ENCODE measurements around the gene CACNA1D. TPM values are rescaled to one million over a fixed set of nuclear protein-coding genes. Genes with fewer than 3 reads are reported as not detected.

Gene CACNA1D
- total RNA-seq, 5 donors from 2014 or later (not counting 1 experiment from before 2014, with no cell fraction given): 0.09 to 0.47 (median 0.34) TPM; not detected in 1

- Mint-ChIP-seq H3K4me3 (no peak overlapping the region), H3K4me1 (no peaks in the 10 kb centered on the region), H3K27me3 (peaks cover 25 to 42% of the 10 kb centered on the region in 2 donors), H3K27ac (no peak overlapping the region), H3K9me3 (no peaks in the 10 kb centered on the region), H3K36me3 (no peaks in the 10 kb centered on the region)
- peaks cover 0 to 19% of the 10 kb centered on the region in 2 experiments for H3K27me3 ChIP-seq (replicated peaks in 1 of 2; ENCODE audit: control insufficient read depth in 2 of 2, extremely low read depth in 1 of 2, insufficient read depth in 2 of 2, low read length in 1 of 2)
- no peak for ATAC-seq (replicated peaks in 1 of 4)
- no peaks in the 10 kb centered on the region for H3K36me3 ChIP-seq (ENCODE audit: control insufficient read depth in 2 of 2, extremely low read depth in 1 of 2, insufficient read depth in 1 of 2, low read length in 1 of 2)
- no peak for DNase-seq
- H3K4me3 ChIP-seq (ENCODE audit: control insufficient read depth in 1 of 2, extremely low read depth in 1 of 2, low read length in 1 of 2): no peak overlapping the region
- H3K27ac ChIP-seq (ENCODE audit: low read length): no peak overlapping the region
- WGBS (ENCODE audit: insufficient coverage): 83% methylated on average over 2 of the region's 7 CpGs
- H3K9me3 ChIP-seq: no peaks in the 10 kb centered on the region
- ChIA-PET CTCF (no interaction called here), POLR2A (no interaction called here)
- no peaks in the 10 kb centered on the region for H3K4me1 ChIP-seq (ENCODE audit: control insufficient read depth in 1 of 2, extremely low read depth in 1 of 2, insufficient read depth in 2 of 2, low read length in 2 of 2)
Observed at GRCh38 chr3:53616971-53617892, 122.8 kb downstream of the CACNA1D start.

GRCh38 chr3:53617893-53618523, 123.6 kb downstream of the CACNA1D start:
- Mint-ChIP-seq H3K4me1 (no peaks in the 10 kb centered on the region), H3K36me3 (no peaks in the 10 kb centered on the region), H3K27me3 (peaks cover 25 to 42% of the 10 kb centered on the region in 2 donors), H3K9me3 (no peaks in the 10 kb centered on the region), H3K4me3 (no peak overlapping the region), H3K27ac (no peak overlapping the region)
- Histone ChIP-seq H3K27me3 (replicated peaks in 1 of 2; ENCODE audit: control insufficient read depth in 2 of 2, extremely low read depth in 1 of 2, insufficient read depth in 2 of 2, low read length in 1 of 2) (peaks cover 0 to 19% of the 10 kb centered on the region in 2 experiments), H3K27ac (ENCODE audit: low read length) (no peak overlapping the region), H3K9me3 (no peaks in the 10 kb centered on the region), H3K4me3 (ENCODE audit: control insufficient read depth in 1 of 2, extremely low read depth in 1 of 2, low read length in 1 of 2) (no peak overlapping the region), H3K4me1 (ENCODE audit: control insufficient read depth in 1 of 2, extremely low read depth in 1 of 2, insufficient read depth in 2 of 2, low read length in 2 of 2) (no peaks in the 10 kb centered on the region), H3K36me3 (ENCODE audit: control insufficient read depth in 2 of 2, extremely low read depth in 1 of 2, insufficient read depth in 1 of 2, low read length in 1 of 2) (no peaks in the 10 kb centered on the region)
- ATAC-seq (replicated peaks in 1 of 4) (no peak), DNase-seq (no peak)
- CTCF ChIA-PET: no interaction called here
- POLR2A ChIA-PET: no interaction called here
- WGBS (ENCODE audit: insufficient coverage): 90% methylated on average over 7 of the region's 8 CpGs

- Histone ChIP-seq H3K27ac (ENCODE audit: low read length) (no peak overlapping the region), H3K36me3 (ENCODE audit: control insufficient read depth in 2 of 2, extremely low read depth in 1 of 2, insufficient read depth in 1 of 2, low read length in 1 of 2) (no peaks in the 10 kb centered on the region), H3K4me3 (ENCODE audit: control insufficient read depth in 1 of 2, extremely low read depth in 1 of 2, low read length in 1 of 2) (no peak overlapping the region), H3K4me1 (ENCODE audit: control insufficient read depth in 1 of 2, extremely low read depth in 1 of 2, insufficient read depth in 2 of 2, low read length in 2 of 2) (no peaks in the 10 kb centered on the region), H3K9me3 (no peaks in the 10 kb centered on the region), H3K27me3 (replicated peaks in 1 of 2; ENCODE audit: control insufficient read depth in 2 of 2, extremely low read depth in 1 of 2, insufficient read depth in 2 of 2, low read length in 1 of 2) (peaks cover 0 to 19% of the 10 kb centered on the region in 2 experiments)
- no peaks in the 10 kb centered on the region for H3K36me3 Mint-ChIP-seq
- peaks cover 25 to 38% of the 10 kb centered on the region in 2 donors for H3K27me3 Mint-ChIP-seq
- WGBS (ENCODE audit: insufficient coverage): 70% methylated on average over 4 of the region's 6 CpGs
- POLR2A ChIA-PET: no interaction called here
- CTCF ChIA-PET: no interaction called here
- no peak overlapping the region for H3K27ac Mint-ChIP-seq
- no peaks in the 10 kb centered on the region for H3K9me3 Mint-ChIP-seq
- DNase-seq (no peak), ATAC-seq (replicated peaks in 1 of 4) (no peak)
- H3K4me1 Mint-ChIP-seq: no peaks in the 10 kb centered on the region
- no peak overlapping the region for H3K4me3 Mint-ChIP-seq
Observed at GRCh38 chr3:53618524-53618906, 124.1 kb downstream of the CACNA1D start.

GRCh38 chr3:53618936-53619335, 124.5 kb downstream of the CACNA1D start:
- POLR2A ChIA-PET: no interaction called here
- H3K27me3 Mint-ChIP-seq: peaks cover 29 to 34% of the 10 kb centered on the region in 2 donors
- no CpG with 5 or more reads among the region's 5 CpGs for WGBS (ENCODE audit: insufficient coverage)

GRCh38 chr3:53624061-53624857, 129.8 kb downstream of the CACNA1D start:
- no peak for DNase-seq
- Histone ChIP-seq H3K27ac (ENCODE audit: low read length) (no peak overlapping the region), H3K4me3 (ENCODE audit: control insufficient read depth in 1 of 2, extremely low read depth in 1 of 2, low read length in 1 of 2) (no peak overlapping the region), H3K27me3 (replicated peaks in 1 of 2; ENCODE audit: control insufficient read depth in 2 of 2, extremely low read depth in 1 of 2, insufficient read depth in 2 of 2, low read length in 1 of 2) (peaks cover 0 to 21% of the 10 kb centered on the region in 2 experiments), H3K9me3 (no peaks in the 10 kb centered on the region), H3K4me1 (ENCODE audit: control insufficient read depth in 1 of 2, extremely low read depth in 1 of 2, insufficient read depth in 2 of 2, low read length in 2 of 2) (no peaks in the 10 kb centered on the region), H3K36me3 (ENCODE audit: control insufficient read depth in 2 of 2, extremely low read depth in 1 of 2, insufficient read depth in 1 of 2, low read length in 1 of 2) (no peaks in the 10 kb centered on the region)
- H3K4me3 Mint-ChIP-seq: no peak overlapping the region
- WGBS (ENCODE audit: insufficient coverage): 77% methylated on average over 6 of the region's 10 CpGs
- no peaks in the 10 kb centered on the region for H3K36me3 Mint-ChIP-seq
- no peak overlapping the region for H3K27ac Mint-ChIP-seq
- POLR2A ChIA-PET: no interaction called here
- H3K27me3 Mint-ChIP-seq: peaks cover 41 to 44% of the 10 kb centered on the region in 2 donors
- CTCF ChIA-PET: no interaction called here
- no peaks in the 10 kb centered on the region for H3K4me1 Mint-ChIP-seq
- no peaks in the 10 kb centered on the region for H3K9me3 Mint-ChIP-seq
- no peak for ATAC-seq (replicated peaks in 1 of 4)

More at GRCh38 chr3:53618936-53619335, 124.5 kb downstream of the CACNA1D start:
- DNase-seq (no peak), ATAC-seq (replicated peaks in 1 of 4) (no peak)
- Mint-ChIP-seq H3K9me3 (no peaks in the 10 kb centered on the region), H3K4me3 (no peak overlapping the region), H3K36me3 (no peaks in the 10 kb centered on the region), H3K4me1 (no peaks in the 10 kb centered on the region), H3K27ac (no peak overlapping the region)
- no peaks in the 10 kb centered on the region for H3K4me1 ChIP-seq (ENCODE audit: control insufficient read depth in 1 of 2, extremely low read depth in 1 of 2, insufficient read depth in 2 of 2, low read length in 2 of 2)
- no peaks in the 10 kb centered on the region for H3K36me3 ChIP-seq (ENCODE audit: control insufficient read depth in 2 of 2, extremely low read depth in 1 of 2, insufficient read depth in 1 of 2, low read length in 1 of 2)
- CTCF ChIA-PET: no interaction called here
- H3K4me3 ChIP-seq (ENCODE audit: control insufficient read depth in 1 of 2, extremely low read depth in 1 of 2, low read length in 1 of 2): no peak overlapping the region
- no peak overlapping the region for H3K27ac ChIP-seq (ENCODE audit: low read length)
- no peaks in the 10 kb centered on the region for H3K9me3 ChIP-seq
- H3K27me3 ChIP-seq (replicated peaks in 1 of 2; ENCODE audit: control insufficient read depth in 2 of 2, extremely low read depth in 1 of 2, insufficient read depth in 2 of 2, low read length in 1 of 2): peaks cover 0 to 19% of the 10 kb centered on the region in 2 experiments

- Mint-ChIP-seq H3K9me3 (no peaks in the 10 kb centered on the region), H3K4me1 (no peaks in the 10 kb centered on the region), H3K27ac (no peak overlapping the region), H3K4me3 (no peak overlapping the region), H3K36me3 (no peaks in the 10 kb centered on the region), H3K27me3 (peaks cover 27 to 28% of the 10 kb centered on the region in 2 donors)
- ChIA-PET CTCF (interaction anchor here in 1 of 2 donors (0.6 kb wide), 1 partner anchor 13 kb away, joined by 3 read pairs; no protein-coding TSS in a partner anchor), POLR2A (no interaction called here)
- Histone ChIP-seq H3K27ac (ENCODE audit: low read length) (no peak overlapping the region), H3K27me3 (replicated peaks in 1 of 2; ENCODE audit: control insufficient read depth in 2 of 2, extremely low read depth in 1 of 2, insufficient read depth in 2 of 2, low read length in 1 of 2) (peaks cover 0 to 14% of the 10 kb centered on the region in 2 experiments), H3K9me3 (no peaks in the 10 kb centered on the region), H3K4me1 (ENCODE audit: control insufficient read depth in 1 of 2, extremely low read depth in 1 of 2, insufficient read depth in 2 of 2, low read length in 2 of 2) (no peaks in the 10 kb centered on the region), H3K4me3 (ENCODE audit: control insufficient read depth in 1 of 2, extremely low read depth in 1 of 2, low read length in 1 of 2) (no peak overlapping the region), H3K36me3 (ENCODE audit: control insufficient read depth in 2 of 2, extremely low read depth in 1 of 2, insufficient read depth in 1 of 2, low read length in 1 of 2) (no peaks in the 10 kb centered on the region)
- DNase-seq (no peak), ATAC-seq (replicated peaks in 1 of 4) (no peak)
- WGBS (ENCODE audit: insufficient coverage): 78% methylated on average over 1 of the region's 3 CpGs
Observed at GRCh38 chr3:53626876-53627275, 132.5 kb downstream of the CACNA1D start.

All from T-cell (primary cell).